ENCODE results near the gene GNLY.

GNLY gene

GRCh38 chr2:85718009-85718391, 23.8 kb downstream of the GNLY start:
- TF ChIP-seq SIN3A (IDR thresholded peaks at IDR 0.05; ENCODE audit: borderline replicate concordance, insufficient read depth, low read length) (no peak), TAF1 (IDR thresholded peaks at IDR 0.05; ENCODE audit: borderline replicate concordance, insufficient read depth, low read length) (no peak), REST (IDR thresholded peaks at IDR 0.05; ENCODE audit: insufficient read depth in 1 of 2, low read depth in 2 of 2, low read length in 2 of 2) (no peak), POLR2AphosphoS5 (IDR thresholded peaks at IDR 0.05; ENCODE audit: low read depth, low read length) (no peak), FOXP2 (optimal IDR thresholded peaks at IDR 0.05; ENCODE audit: borderline replicate concordance, extremely low read depth, extremely low read length, insufficient read depth) (no peak)

GRCh38 chr2:85718885-85719492, 24.8 kb downstream of the GNLY start:
- TF ChIP-seq FOXP2 (optimal IDR thresholded peaks at IDR 0.05; ENCODE audit: borderline replicate concordance, extremely low read depth, extremely low read length, insufficient read depth) (no peak), REST (IDR thresholded peaks at IDR 0.05; ENCODE audit: insufficient read depth in 1 of 2, low read depth in 2 of 2, low read length in 2 of 2) (no peak), POLR2AphosphoS5 (IDR thresholded peaks at IDR 0.05; ENCODE audit: low read depth, low read length) (no peak), SIN3A (IDR thresholded peaks at IDR 0.05; ENCODE audit: borderline replicate concordance, insufficient read depth, low read length) (no peak), TAF1 (IDR thresholded peaks at IDR 0.05; ENCODE audit: borderline replicate concordance, insufficient read depth, low read length) (no peak)

GRCh38 chr2:85719609-85720240, 25.6 kb downstream of the GNLY start:
- TF ChIP-seq REST (IDR thresholded peaks at IDR 0.05; ENCODE audit: insufficient read depth in 1 of 2, low read depth in 2 of 2, low read length in 2 of 2) (no peak), TAF1 (IDR thresholded peaks at IDR 0.05; ENCODE audit: borderline replicate concordance, insufficient read depth, low read length) (no peak), SIN3A (IDR thresholded peaks at IDR 0.05; ENCODE audit: borderline replicate concordance, insufficient read depth, low read length) (no peak), FOXP2 (optimal IDR thresholded peaks at IDR 0.05; ENCODE audit: borderline replicate concordance, extremely low read depth, extremely low read length, insufficient read depth) (no peak), POLR2AphosphoS5 (IDR thresholded peaks at IDR 0.05; ENCODE audit: low read depth, low read length) (no peak)

GRCh38 chr2:85720533-85720932, 26.4 kb downstream of the GNLY start:
- TF ChIP-seq FOXP2 (optimal IDR thresholded peaks at IDR 0.05; ENCODE audit: borderline replicate concordance, extremely low read depth, extremely low read length, insufficient read depth) (no peak), REST (IDR thresholded peaks at IDR 0.05; ENCODE audit: insufficient read depth in 1 of 2, low read depth in 2 of 2, low read length in 2 of 2) (no peak), POLR2AphosphoS5 (IDR thresholded peaks at IDR 0.05; ENCODE audit: low read depth, low read length) (no peak), TAF1 (IDR thresholded peaks at IDR 0.05; ENCODE audit: borderline replicate concordance, insufficient read depth, low read length) (no peak), SIN3A (IDR thresholded peaks at IDR 0.05; ENCODE audit: borderline replicate concordance, insufficient read depth, low read length) (no peak)
